ENCODE data around the gene ACTL7B.

Gene ACTL7B

DNA sequence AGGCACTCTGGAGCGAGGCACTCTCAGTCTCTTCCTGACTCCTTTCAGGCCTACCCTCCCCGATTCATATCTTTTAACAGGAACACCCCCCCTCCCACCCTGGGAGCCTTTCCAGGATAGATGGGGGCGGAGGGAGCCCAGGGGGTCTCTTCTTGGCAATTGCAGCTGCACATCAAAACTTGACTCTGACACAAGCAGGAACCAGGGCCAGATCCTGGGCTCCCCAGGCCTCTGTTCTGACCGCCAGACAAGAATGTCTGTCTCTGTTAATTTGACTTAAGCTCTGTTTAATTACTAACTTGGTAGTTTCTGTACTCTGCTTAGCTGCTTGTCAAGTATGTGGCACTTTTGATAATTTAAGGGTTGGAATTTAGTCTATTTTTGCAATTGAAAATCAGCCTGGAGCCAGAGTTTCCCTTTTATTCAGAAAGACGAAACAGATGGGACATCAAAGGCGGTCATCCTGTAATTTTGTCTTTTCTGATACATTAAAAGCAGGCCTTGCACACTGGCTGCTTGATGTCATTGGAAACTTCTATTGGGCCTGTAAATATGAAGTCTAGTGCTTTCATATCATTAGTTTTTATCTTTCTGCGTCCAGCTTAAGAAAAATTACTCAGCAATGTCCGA lies 43.3 kb downstream of the ACTL7B start:
- no peak for FAIRE-seq
- no peak for DNase-seq (ENCODE audit: extremely low spot score, insufficient read length, low read depth)

DNA sequence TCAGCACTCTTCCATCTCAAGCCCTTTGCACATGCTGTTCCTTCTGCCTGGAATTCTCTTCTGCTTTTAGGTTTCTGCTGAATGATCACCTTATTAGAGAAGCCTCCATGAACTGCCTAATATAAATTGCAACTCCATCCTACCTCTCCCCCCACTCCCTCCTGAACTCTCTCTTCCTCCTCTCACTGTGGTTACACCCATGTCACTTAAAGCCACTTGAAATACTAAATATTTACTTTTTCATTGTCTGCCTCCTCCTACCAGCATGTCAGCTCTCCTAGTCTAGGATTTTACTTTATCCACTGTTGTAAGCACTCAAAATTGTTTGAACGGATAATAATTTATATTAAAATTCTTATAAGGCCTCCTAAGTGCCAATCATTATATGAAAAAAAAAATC lies 43.8 kb downstream of the ACTL7B start:
- FAIRE-seq (no peak), DNase-seq (ENCODE audit: extremely low spot score, insufficient read length, low read depth) (no peak)

DNA sequence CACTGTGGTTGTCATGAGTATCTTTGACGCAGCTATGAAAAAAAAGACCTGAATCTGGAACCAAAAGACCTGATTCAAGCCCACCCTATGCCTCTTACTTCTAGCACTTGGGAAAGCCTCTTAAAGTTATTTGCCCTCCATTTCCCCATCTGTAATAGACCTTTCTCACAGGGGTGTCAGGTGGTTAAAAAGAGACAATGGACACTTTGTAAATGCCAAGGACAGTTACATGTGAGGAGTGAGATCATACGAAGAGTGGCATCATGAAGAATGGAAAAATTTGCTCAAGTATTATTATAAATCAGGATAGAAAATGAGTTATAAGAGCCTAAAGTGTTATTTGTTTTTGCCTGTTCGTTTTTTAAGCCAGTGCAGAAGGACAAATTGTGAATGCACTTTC lies 46.5 kb downstream of the ACTL7B start:
- no peak for FAIRE-seq
- no peak for DNase-seq (ENCODE audit: extremely low spot score, insufficient read length, low read depth)

Measured in GM18507 (cell line).